ENCODE data around the gene WDR90.
"Not testable (repeated sequence)": the region's sequence is repeated elsewhere in the genome, so short reads cannot be mapped to it uniquely, and the experiment has no call there.

Gene WDR90

GRCh38 chr16:677316-678190 lies 28.4 kb downstream of the WDR90 start:
- DNase-seq, result no peak

DNA sequence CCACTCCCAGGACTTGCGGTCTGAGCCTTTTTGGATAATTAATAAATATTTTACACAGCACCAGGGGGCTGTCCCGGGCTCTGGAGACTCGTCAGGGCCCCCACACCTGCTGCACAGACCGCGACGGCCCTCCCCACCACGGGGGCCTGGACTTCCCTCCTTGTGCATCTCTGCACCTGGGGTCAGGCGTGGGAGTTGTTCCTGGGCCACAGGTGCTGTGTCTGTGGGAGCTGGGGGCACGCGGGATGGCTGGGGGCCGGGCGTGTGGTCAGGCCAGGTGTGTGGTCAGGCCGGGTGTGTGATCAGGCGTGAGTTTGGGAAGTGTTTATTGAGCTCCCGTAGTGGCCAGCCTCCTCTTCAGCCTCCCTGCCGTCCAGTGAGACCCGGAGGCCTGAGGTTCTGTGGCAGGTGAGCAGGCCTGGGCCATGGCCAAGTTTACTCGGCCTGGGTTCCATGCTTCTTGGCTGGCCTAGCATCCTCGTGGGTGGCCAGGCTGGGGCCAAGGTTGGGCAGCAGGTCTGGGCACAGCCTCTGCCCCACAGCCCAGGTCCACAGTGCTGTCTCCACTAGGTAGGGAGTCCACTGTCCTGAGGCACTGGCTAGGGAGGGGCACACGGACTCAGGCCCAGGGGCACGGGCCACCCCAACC lies 29.2 kb downstream of the WDR90 start:
- no peak for DNase-seq

DNA sequence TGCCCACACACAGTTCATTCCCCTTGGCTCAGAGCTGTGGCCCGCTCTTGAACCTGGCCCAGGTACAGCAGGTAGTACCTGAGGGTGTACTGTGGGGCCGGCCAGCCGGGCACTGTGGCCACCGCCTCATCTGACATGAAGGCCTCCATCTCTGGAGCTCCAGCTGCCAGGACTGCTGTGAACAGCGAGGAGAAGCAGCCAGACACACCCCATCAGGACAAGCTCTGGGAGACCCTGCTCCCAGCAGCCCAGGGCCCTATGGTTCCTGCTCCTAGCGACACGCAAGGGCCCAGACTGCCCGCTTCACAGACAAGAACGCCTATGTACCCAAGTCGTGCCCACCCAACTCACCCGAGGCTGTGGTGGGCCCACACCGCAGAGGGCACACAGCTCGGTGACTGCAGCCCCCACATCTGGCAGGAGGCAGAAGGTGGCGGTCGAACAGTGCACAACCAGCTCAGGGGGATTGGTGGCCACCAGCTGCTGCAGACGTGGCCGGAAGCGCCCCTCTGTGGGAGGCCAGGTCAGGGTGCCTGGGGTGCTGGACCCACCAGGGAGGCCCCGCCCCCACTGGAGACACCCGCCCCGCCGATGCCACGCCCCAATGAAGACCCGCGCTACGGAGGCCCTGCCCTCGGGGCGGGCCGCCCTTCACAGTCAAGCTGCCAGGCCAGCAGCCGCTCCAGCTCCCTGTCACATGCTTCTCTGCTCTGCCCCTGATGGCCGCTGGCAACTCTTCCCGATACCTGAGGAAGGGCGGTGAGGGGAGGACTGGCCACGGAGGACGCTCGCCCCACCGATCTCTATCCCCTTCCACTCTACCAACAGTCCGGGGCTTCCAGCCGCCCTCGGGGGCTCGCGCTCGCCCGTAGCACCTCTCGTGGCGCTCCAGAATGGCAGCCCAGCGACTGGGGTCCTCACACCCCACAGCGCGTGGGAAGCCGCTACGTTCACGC lies 30.0 kb downstream of the WDR90 start:
- DNase-seq, result peak; percentile 27

DNA sequence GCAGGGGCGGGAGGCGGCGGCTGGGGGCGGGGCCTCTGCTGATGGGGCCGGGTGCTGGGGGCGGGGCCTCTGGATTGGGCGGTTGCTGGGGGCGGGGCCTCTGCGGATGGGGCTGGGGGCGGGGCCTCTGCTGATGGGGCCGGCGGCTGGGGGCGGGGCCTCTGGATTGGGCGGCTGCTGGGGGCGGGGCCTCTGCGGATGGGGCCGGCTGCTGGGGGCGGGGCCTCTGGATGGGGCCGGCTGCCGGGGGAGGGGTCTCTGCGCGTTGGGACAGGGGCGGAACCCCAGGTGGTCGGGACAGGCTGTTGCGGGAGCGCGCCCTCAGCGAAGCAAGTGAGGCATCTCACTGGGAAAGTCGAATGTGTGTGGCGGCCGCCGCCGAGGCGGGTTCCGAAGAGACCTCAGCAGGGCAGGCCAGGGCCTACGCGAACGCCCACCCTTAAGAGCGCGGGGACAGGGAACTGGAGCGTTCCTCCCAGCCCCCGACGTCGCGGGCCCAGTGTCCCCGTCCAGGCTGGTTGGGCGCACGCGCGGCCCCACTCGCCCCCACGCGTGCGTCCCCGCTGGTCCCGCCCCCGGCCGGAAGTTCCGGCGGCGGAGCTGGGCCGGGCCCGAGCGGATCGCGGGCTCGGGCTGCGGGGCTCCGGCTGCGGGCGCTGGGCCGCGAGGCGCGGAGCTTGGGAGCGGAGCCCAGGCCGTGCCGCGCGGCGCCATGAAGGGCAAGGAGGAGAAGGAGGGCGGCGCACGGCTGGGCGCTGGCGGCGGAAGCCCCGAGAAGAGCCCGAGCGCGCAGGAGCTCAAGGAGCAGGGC lies 30.9 kb downstream of the WDR90 start, which contains the start of gene STUB1:
Gene STUB1 (plus strand): TSS at position 597 of the 811 bp plus-strand sequence. CDS start 116 bp downstream, at position 713.
- peak; percentile 49 for DNase-seq

- DNase-seq, result no peak
Measured at GRCh38 chr16:680625-680945, 31.4 kb downstream of the WDR90 start.

DNA sequence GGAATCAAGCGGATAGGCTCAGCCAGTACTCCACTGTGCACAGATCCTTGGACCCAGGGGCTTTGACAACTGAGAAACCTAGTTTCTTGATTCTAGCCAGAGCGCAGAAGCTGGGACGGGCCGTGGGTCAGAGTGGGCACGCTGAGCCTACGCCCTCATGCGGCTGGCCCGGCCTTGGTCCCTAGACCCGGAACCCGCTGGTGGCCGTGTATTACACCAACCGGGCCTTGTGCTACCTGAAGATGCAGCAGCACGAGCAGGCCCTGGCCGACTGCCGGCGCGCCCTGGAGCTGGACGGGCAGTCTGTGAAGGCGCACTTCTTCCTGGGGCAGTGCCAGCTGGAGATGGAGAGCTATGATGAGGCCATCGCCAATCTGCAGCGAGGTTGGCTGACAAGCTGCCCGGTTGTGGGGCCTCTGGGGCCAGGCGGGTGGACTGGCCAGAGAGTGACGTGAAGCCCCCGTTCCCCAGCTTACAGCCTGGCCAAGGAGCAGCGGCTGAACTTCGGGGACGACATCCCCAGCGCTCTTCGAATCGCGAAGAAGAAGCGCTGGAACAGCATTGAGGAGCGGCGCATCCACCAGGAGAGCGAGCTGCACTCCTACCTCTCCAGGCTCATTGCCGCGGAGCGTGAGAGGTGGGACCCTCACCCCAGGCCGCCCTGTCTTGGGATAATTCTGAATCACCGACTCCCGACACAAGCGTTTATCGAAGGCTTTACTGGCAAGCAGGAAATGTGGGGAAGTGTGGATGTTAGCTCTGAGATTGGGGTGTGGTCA lies 32.0 kb downstream of the WDR90 start:
- no peak for DNase-seq

- no peak for DNase-seq
Measured at GRCh38 chr16:681746-682427, 32.7 kb downstream of the WDR90 start.

DNA sequence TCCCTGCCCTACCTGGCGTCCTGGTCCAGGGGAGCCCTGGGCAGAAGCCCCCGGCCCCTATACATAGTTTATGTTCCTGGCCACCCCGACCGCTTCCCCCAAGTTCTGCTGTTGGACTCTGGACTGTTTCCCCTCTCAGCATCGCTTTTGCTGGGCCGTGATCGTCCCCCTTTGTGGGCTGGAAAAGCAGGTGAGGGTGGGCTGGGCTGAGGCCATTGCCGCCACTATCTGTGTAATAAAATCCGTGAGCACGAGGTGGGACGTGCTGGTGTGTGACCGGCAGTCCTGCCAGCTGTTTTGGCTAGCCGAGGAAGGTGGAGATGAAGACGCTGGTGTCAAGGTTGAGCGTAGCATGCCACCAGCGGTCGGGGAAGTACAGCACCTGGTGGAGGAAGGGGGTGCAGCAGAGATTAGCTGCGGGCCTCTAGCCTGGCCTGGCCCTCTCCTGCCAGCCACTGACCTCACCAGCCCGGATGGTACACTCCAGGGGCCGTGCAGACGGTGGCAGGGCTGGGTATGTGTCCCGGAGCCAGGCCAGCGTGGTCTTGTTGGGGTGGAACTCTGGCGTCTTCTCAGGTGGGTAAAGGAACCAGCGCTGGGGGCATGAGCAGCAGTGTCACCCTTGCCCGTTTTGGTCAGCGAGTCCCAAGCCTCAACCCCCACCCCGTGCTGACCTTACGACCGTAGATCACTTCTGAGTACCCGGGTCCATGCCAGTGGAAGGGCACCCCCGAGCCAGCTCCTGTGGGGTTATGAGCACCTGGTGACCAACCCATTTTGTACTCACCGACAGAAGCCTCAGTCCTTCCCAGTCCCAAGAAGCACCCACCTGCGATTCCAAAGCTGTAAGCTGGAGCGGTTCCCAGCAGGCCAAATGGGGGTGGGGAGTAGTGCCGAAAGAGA lies 33.6 kb downstream of the WDR90 start:
- no peak for DNase-seq

GRCh38 chr16:683396-684070 lies 34.4 kb downstream of the WDR90 start:
- no peak for DNase-seq

- DNase-seq, result peak; percentile 75
Measured at GRCh38 chr16:684071-684794, 35.1 kb downstream of the WDR90 start, which contains the start of gene JMJD8. Gene JMJD8 (minus strand): TSS chr16:684334. CDS start chr16:684319, 15 bp downstream.

DNA sequence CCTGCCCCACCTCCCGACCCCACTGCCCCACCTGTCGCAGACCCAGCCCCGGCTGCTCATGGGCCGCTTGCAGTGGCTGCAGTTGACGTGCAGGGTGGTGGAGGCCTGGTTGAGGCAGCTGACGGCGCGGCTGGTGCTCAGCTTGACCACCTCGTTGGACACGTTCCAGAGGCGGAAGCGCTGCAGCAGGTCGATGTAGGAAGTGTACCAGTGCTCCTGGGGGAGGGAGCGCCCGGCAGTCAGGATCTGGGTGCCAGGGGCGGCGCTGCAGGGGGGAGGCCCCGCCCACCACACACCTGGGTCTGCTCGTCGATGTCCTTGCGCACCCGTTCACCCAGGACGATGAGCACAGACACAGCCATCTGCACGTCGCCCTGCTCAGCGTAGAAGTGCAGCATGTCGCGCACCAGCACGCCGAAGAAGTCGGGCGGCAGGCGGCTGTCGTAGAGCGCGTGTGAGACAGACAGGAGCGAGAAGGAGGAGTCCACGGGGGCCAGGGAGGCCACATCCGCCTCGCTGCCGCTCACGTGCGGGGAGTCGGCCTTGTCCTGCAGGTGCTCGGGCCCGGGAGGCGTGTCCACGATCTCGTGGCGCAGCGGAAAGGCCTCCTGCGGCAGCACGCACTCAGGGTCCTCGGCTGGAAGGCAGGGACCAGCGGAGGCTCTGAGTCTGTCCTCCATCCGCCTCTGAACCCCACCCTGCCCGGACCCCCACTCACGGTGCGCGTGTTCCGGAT lies 36.0 kb downstream of the WDR90 start:
- no peak for DNase-seq

- DNase-seq, result no peak
Measured at GRCh38 chr16:685967-686366, 36.8 kb downstream of the WDR90 start.

DNA sequence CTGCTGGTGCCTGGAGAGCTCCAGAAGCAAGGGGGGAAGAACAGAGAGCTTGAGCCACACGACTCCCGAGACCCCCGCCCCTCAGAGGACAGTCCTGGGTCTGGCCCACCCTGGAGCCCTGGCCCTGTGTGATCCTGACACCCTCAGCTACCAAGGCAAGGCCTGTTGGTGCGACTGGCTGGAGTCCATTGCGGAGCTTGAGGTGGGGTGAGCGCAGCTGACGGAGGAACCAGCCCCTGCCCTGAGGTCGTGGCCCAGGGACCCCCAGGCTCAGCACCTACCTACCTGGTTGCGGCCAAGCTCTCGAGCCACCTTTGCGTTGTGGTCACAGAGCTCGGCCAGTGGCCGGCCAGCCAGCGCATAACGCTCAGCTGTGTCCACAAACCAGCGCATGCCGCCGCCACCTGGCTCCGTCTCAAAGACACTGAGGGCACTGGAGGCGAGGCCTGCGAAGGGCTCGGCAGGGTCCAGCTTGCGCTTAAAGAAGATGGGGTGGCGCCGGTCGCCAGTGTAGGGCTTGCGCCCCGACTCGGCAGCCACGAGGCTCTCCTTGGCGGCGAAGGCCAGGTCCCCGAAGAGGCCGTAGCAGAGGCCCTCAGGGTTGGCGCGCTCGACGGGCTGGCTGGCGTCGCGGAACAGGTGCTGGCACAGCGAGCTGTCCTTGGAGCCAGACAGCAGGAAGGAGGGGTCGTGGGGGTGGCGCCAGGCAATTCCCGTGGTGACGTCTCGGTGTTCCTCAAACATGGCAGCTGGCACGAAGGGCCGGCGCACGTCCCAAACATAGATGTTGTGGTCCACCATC lies 37.5 kb downstream of the WDR90 start:
- no peak for DNase-seq

- DNase-seq, result no peak
Measured at GRCh38 chr16:687499-687898, 38.3 kb downstream of the WDR90 start.

DNA sequence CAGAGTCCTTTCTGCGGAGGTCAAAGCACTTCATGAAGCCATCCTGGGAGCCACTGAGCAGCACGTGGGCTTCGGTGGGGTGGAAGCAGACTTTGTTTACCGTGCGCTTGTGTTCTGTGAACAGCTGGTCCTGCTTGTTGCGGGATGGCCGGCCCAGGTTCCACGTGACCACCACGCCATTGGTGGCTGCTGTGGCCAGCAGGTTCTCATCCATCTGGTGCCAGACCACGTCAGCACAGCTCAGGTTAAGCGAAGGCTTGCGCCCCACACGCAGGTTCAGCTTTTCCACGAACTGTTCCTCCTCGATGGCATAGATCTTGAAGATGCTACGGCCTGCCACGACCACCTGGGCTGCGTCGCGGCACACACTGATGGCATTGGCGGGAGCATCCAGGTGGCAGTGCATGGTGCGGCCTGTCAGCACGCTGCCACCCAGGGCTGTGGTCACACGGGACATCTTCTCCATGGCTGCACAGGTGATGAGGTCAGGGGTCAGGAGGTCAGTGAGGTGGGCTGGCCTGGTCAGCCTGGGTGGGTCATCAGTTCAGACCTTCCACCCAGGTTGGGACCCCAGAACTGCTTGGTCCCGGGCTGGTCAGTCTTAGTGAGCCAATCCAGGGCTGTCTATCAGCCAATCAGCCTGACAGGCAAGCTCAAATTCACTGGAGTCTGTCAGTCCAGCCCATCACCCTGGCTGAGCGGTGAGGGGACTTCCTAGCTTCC lies 40.2 kb downstream of the WDR90 start:
- no peak for DNase-seq

DNA sequence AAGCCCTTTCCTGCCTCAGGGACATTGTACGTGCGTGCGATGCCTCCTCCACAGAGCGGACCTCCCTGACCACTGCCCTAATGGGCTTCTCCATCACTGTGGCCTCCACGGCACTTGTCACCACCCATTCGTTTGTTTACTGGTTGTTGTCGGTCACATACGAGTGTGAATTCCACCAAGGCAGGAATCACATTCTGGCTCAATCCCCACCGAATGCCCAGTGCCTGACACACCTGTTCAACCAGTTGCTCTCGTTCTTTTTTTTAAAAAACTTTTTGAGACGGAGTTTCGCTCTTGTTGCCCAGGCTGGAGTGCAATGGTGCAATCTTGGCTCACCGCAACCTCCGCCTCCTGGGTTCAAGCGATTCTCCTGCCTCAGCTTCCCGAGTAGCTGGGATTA lies 42.1 kb downstream of the WDR90 start:
- not testable (repeated sequence) for DNase-seq
